H1 (cell line): ENCODE measurements around the gene RPN2.

Experiments used
- JUN ChIP-seq: IDR thresholded peaks from 2 replicates; pipeline ENCODE4 v1.6.1; 2011; ENCODE audit warnings: low read depth, mild to moderate bottlenecking, improper control_type of control experiment, low read length
- JUND ChIP-seq: IDR thresholded peaks from 2 replicates; pipeline ENCODE4 v1.6.1; 2011; ENCODE audit warnings: mild to moderate bottlenecking, improper control_type of control experiment, low read length
- MAFK ChIP-seq: IDR thresholded peaks from 2 replicates; pipeline ENCODE4 v1.6.1; 2012; ENCODE audit warnings: low read depth, mild to moderate bottlenecking, improper control_type of control experiment, low read length
- MAX ChIP-seq: IDR thresholded peaks from 2 replicates; pipeline ENCODE4 v1.6.1; 2012; ENCODE audit warnings: inconsistent platforms
- PHF8 ChIP-seq: fragments of 200-600 bp; sonication (generic); conservative IDR thresholded peaks from 2 replicates; pipeline ENCODE4 v1.7.1; 2012; ENCODE audit warnings: low read depth, mild to moderate bottlenecking, inconsistent platforms, low read length, moderate library complexity
- SP4 ChIP-seq: IDR thresholded peaks from 2 replicates; pipeline ENCODE4 v1.6.1; 2012; ENCODE audit warnings: low read length, inconsistent platforms
- SUZ12 ChIP-seq: fragments of 200-600 bp; sonication (generic); IDR thresholded peaks from 2 replicates; pipeline ENCODE4 v1.6.1; 2012; ENCODE audit warnings: mild to moderate bottlenecking, inconsistent platforms, low read length, moderate library complexity, mixed read lengths
- TAF1 ChIP-seq: IDR thresholded peaks from 2 replicates; pipeline ENCODE4 v1.6.1; 2011; ENCODE audit warnings: mild to moderate bottlenecking, low read depth, low read length
- TAF7 ChIP-seq: optimal IDR thresholded peaks from 2 replicates; pipeline ENCODE3; 2011; ENCODE audit warnings: low read depth, mild to moderate bottlenecking, inconsistent platforms, low read length, moderate library complexity, borderline replicate concordance
- ZNF274 ChIP-seq: IDR thresholded peaks from 2 replicates; pipeline ENCODE4 v1.7.0; 2012; ENCODE audit warnings: low read length, borderline replicate concordance; ENCODE audit errors: extremely low read depth
- TF ChIP-seq, protein P1 (sequence below), 3 experiments: IDR thresholded peaks; 1 replicate in 2 of 3; 2 replicates in 1 of 3; pipeline versions ENCODE4 v1.5.1 to v1.6.1; 2011; ENCODE audit warnings: low read length in 3 of 3, mild to moderate bottlenecking in 3 of 3, inconsistent platforms in 2 of 3, low read depth in 1 of 3, moderate library complexity in 1 of 3; ENCODE audit not compliant: insufficient read depth in 1 of 3; ENCODE audit errors: control extremely low read depth in 1 of 3

DNA sequence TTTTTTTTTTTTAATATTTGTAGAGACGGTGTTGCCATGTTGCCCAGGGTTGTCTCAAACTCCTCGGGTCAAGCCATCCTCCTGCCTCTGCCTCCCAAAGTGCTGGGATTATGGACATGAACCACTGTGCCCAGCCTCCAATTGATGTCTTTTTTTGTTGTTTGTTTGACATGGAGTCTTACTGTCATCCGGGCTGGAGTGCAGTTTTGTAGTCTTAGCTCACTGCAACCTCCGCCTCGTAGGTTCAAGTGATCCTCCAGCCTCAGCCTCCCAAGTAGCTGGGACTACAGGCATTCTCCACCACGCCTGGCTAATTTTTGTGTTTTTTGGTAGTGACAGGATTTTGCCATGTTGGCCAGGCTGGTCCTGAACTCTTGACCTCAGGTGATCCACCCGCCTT lies 9.7 kb downstream of the RPN2 start:
- no peak for TF ChIP-seq MAFK
- TF ChIP-seq JUND = no peak
- TF ChIP-seq, protein P1, sequence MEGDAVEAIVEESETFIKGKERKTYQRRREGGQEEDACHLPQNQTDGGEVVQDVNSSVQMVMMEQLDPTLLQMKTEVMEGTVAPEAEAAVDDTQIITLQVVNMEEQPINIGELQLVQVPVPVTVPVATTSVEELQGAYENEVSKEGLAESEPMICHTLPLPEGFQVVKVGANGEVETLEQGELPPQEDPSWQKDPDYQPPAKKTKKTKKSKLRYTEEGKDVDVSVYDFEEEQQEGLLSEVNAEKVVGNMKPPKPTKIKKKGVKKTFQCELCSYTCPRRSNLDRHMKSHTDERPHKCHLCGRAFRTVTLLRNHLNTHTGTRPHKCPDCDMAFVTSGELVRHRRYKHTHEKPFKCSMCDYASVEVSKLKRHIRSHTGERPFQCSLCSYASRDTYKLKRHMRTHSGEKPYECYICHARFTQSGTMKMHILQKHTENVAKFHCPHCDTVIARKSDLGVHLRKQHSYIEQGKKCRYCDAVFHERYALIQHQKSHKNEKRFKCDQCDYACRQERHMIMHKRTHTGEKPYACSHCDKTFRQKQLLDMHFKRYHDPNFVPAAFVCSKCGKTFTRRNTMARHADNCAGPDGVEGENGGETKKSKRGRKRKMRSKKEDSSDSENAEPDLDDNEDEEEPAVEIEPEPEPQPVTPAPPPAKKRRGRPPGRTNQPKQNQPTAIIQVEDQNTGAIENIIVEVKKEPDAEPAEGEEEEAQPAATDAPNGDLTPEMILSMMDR (IDR thresholded peaks at IDR 0.05; ENCODE audit: control extremely low read depth in 1 of 3, insufficient read depth in 1 of 3, low read depth in 1 of 3, low read length in 3 of 3) = no peak
- no peak for TF ChIP-seq TAF7
- no peak for TF ChIP-seq PHF8
- TF ChIP-seq SP4 = no peak
- TF ChIP-seq MAX = no peak
- no peak for TF ChIP-seq SUZ12
- no peak for TF ChIP-seq ZNF274
- TF ChIP-seq JUN = no peak
- TF ChIP-seq TAF1 = no peak
